ENCODE data around the gene URGCP.

DNA sequence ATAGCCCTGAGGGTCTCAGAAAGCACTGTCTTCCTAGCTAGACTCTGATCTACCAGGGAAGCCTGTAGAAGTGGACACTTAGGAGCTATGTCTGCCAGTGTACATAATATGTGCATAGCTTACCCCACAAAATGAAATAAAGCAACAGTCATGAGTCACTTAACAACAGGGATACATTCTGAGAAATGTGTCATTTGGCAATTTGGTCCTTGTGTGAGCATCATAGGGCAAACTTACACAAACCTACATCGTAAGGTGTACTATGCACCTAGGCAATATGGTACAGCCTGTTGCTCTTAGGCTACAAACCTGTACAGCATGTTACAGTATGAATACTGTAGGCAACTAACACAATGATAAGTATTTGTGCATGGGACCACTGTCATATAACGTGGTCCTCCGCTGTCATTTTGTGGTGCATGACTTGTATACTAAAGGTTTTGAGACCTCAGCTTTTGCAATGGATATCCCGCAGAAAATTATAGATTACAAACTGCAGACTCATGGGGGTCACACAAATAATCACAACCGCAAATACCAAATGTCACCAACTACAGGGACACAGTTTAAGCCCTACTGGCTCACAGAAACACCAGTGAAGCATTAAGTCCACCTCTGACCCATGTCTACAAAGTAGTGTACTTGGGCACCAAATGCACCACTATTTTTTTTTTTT, 1.7 kb downstream of the URGCP start:
- TF ChIP-seq POLR2AphosphoS5 (IDR thresholded peaks at IDR 0.05) (no peak), POLR2A (IDR thresholded peaks at IDR 0.05; ENCODE audit: low read depth) (no peak)
- TF ChIP-seq, protein P1, sequence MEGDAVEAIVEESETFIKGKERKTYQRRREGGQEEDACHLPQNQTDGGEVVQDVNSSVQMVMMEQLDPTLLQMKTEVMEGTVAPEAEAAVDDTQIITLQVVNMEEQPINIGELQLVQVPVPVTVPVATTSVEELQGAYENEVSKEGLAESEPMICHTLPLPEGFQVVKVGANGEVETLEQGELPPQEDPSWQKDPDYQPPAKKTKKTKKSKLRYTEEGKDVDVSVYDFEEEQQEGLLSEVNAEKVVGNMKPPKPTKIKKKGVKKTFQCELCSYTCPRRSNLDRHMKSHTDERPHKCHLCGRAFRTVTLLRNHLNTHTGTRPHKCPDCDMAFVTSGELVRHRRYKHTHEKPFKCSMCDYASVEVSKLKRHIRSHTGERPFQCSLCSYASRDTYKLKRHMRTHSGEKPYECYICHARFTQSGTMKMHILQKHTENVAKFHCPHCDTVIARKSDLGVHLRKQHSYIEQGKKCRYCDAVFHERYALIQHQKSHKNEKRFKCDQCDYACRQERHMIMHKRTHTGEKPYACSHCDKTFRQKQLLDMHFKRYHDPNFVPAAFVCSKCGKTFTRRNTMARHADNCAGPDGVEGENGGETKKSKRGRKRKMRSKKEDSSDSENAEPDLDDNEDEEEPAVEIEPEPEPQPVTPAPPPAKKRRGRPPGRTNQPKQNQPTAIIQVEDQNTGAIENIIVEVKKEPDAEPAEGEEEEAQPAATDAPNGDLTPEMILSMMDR (IDR thresholded peaks at IDR 0.05): no peak
